ENCODE results near the gene APP.
A peak's percentile ranks its signal among the peaks of the same experiment; 100 is the strongest.

APP gene

DNA sequence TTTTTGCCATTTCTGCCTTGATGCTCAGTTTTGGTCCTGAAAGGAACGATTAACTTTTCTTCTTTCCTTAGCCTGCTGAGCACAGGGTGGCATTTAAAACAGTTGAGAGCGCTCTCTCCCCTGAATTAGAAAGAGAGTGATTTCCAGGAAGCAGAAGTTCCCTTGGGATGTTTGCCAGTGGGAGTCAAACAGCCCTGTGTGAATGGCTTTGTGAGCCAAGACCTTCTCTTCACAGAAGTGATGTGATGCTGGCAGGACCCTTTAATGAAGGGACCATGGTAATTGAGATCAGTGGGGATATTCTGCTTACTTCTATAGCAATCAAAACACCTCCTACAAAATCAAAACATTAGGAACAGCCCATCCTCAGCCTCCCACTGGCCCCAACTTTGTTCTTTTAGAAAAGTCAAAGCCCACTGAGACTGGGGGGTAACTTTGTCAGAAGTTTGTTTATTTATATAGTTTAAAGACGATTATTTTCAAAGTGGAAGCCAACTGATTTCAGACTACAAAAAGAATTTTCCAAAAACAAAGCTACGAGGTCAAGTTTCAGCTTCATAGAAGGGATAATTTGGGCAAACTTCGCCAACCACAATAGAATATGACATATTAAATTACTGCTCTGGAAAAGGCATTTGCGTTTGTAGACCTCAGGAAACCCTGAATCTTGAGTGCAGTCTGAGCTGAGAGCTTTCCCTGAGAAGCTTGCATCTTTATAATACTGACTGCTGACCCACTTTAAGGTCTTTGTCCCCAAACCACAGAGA, 313.1 kb downstream of the APP start:
- FAIRE-seq, result no peak
- no peak for TF ChIP-seq SPI1 (IDR thresholded peaks at IDR 0.05; ENCODE audit: low read depth, low read length)
- TF ChIP-seq POLR2AphosphoS5 (IDR thresholded peaks at IDR 0.05; ENCODE audit: low read depth, low read length), result no peak
- no peak for TF ChIP-seq TAF1 (IDR thresholded peaks at IDR 0.05; ENCODE audit: low read depth, low read length)
- no peak for TF ChIP-seq POU2F2 (IDR thresholded peaks at IDR 0.05; ENCODE audit: low read depth, low read length)
- TF ChIP-seq POLR2A (IDR thresholded peaks at IDR 0.05; ENCODE audit: low read depth, low read length), result no peak
- TF ChIP-seq PAX5 (IDR thresholded peaks at IDR 0.05; ENCODE audit: insufficient read depth, low read length, severe bottlenecking), result no peak
- DNase-seq (ENCODE audit: insufficient read length, low spot score), result no peak

DNA sequence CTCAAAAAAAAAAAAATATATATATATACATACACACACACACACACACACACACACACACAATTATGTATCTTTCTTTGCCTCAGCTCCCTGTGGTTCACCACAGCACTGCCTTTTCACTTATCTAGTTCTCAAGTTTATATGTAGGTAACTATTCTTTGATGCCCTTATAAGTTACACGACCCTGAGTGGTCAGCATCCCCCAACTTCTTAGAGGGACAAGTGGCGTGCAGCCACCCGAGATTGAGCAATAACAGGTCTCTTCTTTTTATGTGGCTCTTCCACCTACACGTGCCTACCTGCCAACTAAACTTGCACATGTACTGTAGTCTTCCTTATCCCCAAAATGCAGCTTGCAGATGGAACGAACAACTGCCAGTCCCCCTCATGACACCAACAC, 315.0 kb downstream of the APP start:
- DNase-seq (ENCODE audit: insufficient read length, low spot score) (no peak), FAIRE-seq (no peak)
- TF ChIP-seq SPI1 (IDR thresholded peaks at IDR 0.05; ENCODE audit: low read depth, low read length) (no peak), TAF1 (IDR thresholded peaks at IDR 0.05; ENCODE audit: low read depth, low read length) (no peak), POLR2A (IDR thresholded peaks at IDR 0.05; ENCODE audit: low read depth, low read length) (no peak), PAX5 (IDR thresholded peaks at IDR 0.05; ENCODE audit: insufficient read depth, low read length, severe bottlenecking) (no peak), POLR2AphosphoS5 (IDR thresholded peaks at IDR 0.05; ENCODE audit: low read depth, low read length) (no peak), POU2F2 (IDR thresholded peaks at IDR 0.05; ENCODE audit: low read depth, low read length) (no peak)

DNA sequence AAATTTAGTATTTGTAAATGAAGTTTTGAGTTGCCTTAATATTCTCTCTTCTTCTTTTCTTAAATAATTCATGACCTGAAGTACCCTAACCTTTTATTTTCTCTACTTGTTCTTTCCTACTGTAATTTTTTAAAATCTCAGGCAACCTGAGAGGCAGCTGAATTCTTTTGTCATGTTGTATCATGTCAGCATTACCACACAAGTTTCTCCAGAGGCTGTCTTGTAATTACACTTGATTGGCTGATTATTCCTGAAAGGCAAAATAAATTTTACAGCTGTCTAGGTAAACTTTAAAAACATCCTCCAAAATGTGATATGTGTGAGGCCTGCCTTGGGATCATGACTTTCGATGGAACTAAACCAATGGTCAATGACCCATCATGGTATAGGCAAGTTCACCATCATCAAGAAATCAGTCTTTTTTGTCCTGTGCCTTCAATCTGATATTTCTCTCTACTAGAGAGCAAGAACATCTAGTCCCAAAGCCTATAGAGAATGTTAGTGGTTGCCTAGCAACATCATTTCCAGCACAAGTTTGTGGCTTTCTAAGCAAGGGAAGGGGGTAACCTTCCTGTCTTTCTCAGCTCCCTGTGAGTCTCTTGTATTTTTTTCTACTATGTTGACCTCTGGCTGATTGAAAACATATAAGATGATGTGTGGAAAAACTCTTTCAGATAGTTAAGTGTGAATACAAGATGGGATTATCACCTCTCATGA, 320.3 kb downstream of the APP start:
- no peak for TF ChIP-seq TAF1 (IDR thresholded peaks at IDR 0.05; ENCODE audit: low read depth, low read length)
- no peak for TF ChIP-seq SPI1 (IDR thresholded peaks at IDR 0.05; ENCODE audit: low read depth, low read length)
- TF ChIP-seq PAX5 (IDR thresholded peaks at IDR 0.05; ENCODE audit: insufficient read depth, low read length, severe bottlenecking), result no peak
- no peak for TF ChIP-seq POU2F2 (IDR thresholded peaks at IDR 0.05; ENCODE audit: low read depth, low read length)
- no peak for TF ChIP-seq POLR2A (IDR thresholded peaks at IDR 0.05; ENCODE audit: low read depth, low read length)
- no peak for TF ChIP-seq POLR2AphosphoS5 (IDR thresholded peaks at IDR 0.05; ENCODE audit: low read depth, low read length)
- DNase-seq (ENCODE audit: insufficient read length, low spot score) (no peak), FAIRE-seq (no peak)

DNA sequence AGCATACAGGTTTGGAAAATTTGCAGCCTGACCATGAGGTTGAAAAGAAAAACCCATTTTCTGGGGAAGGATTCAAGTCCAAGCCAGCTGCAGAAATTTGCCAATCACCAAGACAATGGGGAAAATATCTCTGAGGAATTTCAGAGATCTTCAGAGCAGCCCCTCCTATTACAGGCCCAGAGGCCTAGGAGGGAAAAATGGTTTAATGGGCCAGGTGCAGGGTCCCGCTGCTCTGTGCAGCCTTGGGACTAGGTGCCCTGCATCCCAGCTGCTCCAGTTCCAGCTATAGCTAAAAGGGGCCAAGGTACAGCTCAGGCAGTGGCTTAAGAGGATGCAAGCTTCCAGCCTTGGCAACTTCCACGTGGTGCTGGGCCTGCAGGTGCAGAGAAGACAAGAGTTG, 322.3 kb downstream of the APP start:
- no peak for FAIRE-seq
- no peak for DNase-seq (ENCODE audit: insufficient read length, low spot score)
- TF ChIP-seq SPI1 (IDR thresholded peaks at IDR 0.05; ENCODE audit: low read depth, low read length) (no peak), POLR2A (IDR thresholded peaks at IDR 0.05; ENCODE audit: low read depth, low read length) (no peak), TAF1 (IDR thresholded peaks at IDR 0.05; ENCODE audit: low read depth, low read length) (no peak), POLR2AphosphoS5 (IDR thresholded peaks at IDR 0.05; ENCODE audit: low read depth, low read length) (no peak), PAX5 (IDR thresholded peaks at IDR 0.05; ENCODE audit: insufficient read depth, low read length, severe bottlenecking) (no peak), POU2F2 (IDR thresholded peaks at IDR 0.05; ENCODE audit: low read depth, low read length) (no peak)

DNA sequence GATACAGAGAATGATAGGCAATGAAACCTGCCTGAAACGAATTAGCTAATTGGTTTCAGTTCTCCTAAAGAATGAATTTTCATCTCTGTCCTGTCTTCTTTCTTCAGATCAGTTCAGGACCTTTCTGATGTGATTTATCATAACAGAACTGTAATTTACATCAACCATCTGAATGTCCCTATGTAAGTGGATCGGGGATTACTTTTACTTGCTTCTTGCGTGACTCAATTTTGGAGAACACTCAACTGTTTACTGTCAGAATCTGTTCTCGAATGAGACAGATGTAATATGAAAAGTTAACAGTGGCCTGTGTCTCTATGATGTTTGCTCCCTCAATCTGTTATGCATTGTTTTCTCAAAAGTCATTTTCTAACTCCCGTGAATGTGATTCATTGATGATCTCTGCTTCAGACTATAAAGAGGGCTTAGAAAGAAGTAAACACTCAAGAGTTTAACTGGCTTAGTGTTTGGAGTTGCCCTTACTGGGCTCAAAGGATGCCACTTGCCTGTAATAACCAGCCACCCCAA, 324.8 kb downstream of the APP start:
- TF ChIP-seq SPI1 (IDR thresholded peaks at IDR 0.05; ENCODE audit: low read depth, low read length) (peak; percentile 84), TAF1 (IDR thresholded peaks at IDR 0.05; ENCODE audit: low read depth, low read length) (no peak), PAX5 (IDR thresholded peaks at IDR 0.05; ENCODE audit: insufficient read depth, low read length, severe bottlenecking) (no peak), POLR2A (IDR thresholded peaks at IDR 0.05; ENCODE audit: low read depth, low read length) (no peak), POLR2AphosphoS5 (IDR thresholded peaks at IDR 0.05; ENCODE audit: low read depth, low read length) (no peak), POU2F2 (IDR thresholded peaks at IDR 0.05; ENCODE audit: low read depth, low read length) (no peak)
- FAIRE-seq (no peak), DNase-seq (ENCODE audit: insufficient read length, low spot score) (no peak)

DNA sequence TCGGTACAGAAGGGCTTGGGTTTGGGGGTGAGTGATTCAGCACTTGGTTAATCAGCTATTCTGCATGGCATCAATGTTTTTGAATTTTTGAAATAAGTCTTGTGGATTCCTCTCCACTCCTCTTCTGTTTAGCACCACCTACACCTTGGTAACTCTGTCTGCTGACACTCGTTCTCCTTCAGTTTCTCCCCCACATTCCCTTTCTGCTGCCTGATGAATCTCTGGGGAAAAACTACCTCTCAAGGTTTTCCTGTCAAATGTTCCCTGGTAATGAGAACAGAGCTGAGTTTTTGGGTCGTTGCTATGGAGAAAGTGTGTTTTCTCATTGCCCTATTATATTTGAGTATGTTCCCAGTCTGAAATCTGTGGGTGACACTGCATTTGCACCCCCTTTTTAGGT, 327.6 kb downstream of the APP start:
- FAIRE-seq (no peak), DNase-seq (ENCODE audit: insufficient read length, low spot score) (no peak)
- no peak for TF ChIP-seq TAF1 (IDR thresholded peaks at IDR 0.05; ENCODE audit: low read depth, low read length)
- no peak for TF ChIP-seq POLR2AphosphoS5 (IDR thresholded peaks at IDR 0.05; ENCODE audit: low read depth, low read length)
- TF ChIP-seq POLR2A (IDR thresholded peaks at IDR 0.05; ENCODE audit: low read depth, low read length), result no peak
- no peak for TF ChIP-seq SPI1 (IDR thresholded peaks at IDR 0.05; ENCODE audit: low read depth, low read length)
- TF ChIP-seq POU2F2 (IDR thresholded peaks at IDR 0.05; ENCODE audit: low read depth, low read length), result no peak
- no peak for TF ChIP-seq PAX5 (IDR thresholded peaks at IDR 0.05; ENCODE audit: insufficient read depth, low read length, severe bottlenecking)

DNA sequence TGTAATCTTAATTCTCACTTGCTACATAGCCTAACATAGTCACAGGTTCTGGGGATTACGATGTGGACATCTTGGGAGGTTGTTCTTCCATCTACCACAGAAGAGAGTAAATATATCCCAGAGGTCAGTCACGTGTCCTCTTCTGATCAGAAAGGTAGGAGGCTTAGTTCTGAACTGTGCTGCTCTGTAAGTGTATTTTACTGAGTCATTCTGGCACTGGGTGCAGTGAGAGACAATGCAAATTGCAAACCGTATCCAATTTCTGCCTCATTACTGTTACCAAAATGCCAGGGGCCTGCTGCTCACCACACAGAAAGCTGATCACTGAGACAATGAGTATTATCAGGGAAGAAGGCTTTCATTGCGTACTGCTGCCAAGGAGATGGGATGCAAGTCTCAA, 331.8 kb downstream of the APP start:
- FAIRE-seq (no peak), DNase-seq (ENCODE audit: insufficient read length, low spot score) (no peak)
- no peak for TF ChIP-seq SPI1 (IDR thresholded peaks at IDR 0.05; ENCODE audit: low read depth, low read length)
- no peak for TF ChIP-seq TAF1 (IDR thresholded peaks at IDR 0.05; ENCODE audit: low read depth, low read length)
- TF ChIP-seq POLR2AphosphoS5 (IDR thresholded peaks at IDR 0.05; ENCODE audit: low read depth, low read length), result no peak
- TF ChIP-seq POLR2A (IDR thresholded peaks at IDR 0.05; ENCODE audit: low read depth, low read length), result no peak
- no peak for TF ChIP-seq PAX5 (IDR thresholded peaks at IDR 0.05; ENCODE audit: insufficient read depth, low read length, severe bottlenecking)
- no peak for TF ChIP-seq POU2F2 (IDR thresholded peaks at IDR 0.05; ENCODE audit: low read depth, low read length)

DNA sequence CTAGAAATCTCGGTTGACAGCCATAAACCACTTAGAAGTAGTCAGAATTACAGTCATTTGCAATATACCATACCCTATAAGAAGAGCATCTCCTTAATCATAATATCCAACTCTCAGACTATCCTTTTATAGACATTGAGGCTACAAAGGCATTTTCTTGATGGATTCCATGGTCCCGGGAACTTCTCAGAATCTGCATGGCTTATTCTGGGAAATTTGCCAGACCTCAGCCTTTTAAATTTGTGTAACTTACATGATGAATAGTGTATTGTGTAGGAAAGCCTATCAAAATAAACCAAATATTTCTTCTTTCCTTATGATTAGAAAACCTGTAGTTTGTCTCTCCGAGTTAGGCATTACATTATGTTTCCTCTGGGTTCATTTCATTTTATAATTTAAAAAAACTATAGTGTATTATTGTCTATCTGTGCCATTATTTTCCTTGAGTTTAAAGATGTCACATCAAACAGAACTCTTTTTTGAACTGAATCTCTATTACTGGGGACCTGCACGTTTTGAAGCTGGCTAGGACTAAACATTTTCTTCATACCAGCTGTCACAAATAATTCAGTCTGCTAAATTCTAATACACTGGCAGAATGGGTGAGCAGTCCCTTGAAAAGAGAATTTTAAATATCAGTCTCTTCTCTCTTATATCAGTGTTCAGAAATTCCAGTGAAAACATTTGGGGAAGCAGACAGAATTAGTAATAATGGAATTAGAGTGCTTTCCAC, 332.9 kb downstream of the APP start:
- FAIRE-seq, result no peak
- no peak for TF ChIP-seq POLR2AphosphoS5 (IDR thresholded peaks at IDR 0.05; ENCODE audit: low read depth, low read length)
- no peak for TF ChIP-seq POU2F2 (IDR thresholded peaks at IDR 0.05; ENCODE audit: low read depth, low read length)
- no peak for TF ChIP-seq POLR2A (IDR thresholded peaks at IDR 0.05; ENCODE audit: low read depth, low read length)
- no peak for TF ChIP-seq TAF1 (IDR thresholded peaks at IDR 0.05; ENCODE audit: low read depth, low read length)
- no peak for TF ChIP-seq SPI1 (IDR thresholded peaks at IDR 0.05; ENCODE audit: low read depth, low read length)
- TF ChIP-seq PAX5 (IDR thresholded peaks at IDR 0.05; ENCODE audit: insufficient read depth, low read length, severe bottlenecking), result no peak

More for the DNA sequence above, 332.9 kb downstream of the APP start:
- no peak for DNase-seq (ENCODE audit: insufficient read length, low spot score)

Measured in GM12891 (cell line).